Peyer's patch (tissue), 4 donors: ENCODE data around the gene PFN1.

Experiments
- CTCF ChIP-seq, 6 experiments: fragments of 450-650 bp in 4 of 6; fragments of 200-600 bp in 2 of 6; sonication (generic) in 1 of 6; IDR thresholded peaks; one replicate each; pipeline ENCODE4 v1.5.1; 2017 to 2019; ENCODE audit warnings: antibody characterized with exemption in 6 of 6, mild to moderate bottlenecking in 3 of 6, moderate library complexity in 1 of 6
- POLR2A ChIP-seq, 2 donors: fragments of 450-650 bp; IDR thresholded peaks; one replicate each; pipeline ENCODE4 v1.5.1; 2017; ENCODE audit warnings: antibody characterized with exemption in 2 of 2, mild to moderate bottlenecking in 2 of 2, moderate library complexity in 2 of 2

DNA sequence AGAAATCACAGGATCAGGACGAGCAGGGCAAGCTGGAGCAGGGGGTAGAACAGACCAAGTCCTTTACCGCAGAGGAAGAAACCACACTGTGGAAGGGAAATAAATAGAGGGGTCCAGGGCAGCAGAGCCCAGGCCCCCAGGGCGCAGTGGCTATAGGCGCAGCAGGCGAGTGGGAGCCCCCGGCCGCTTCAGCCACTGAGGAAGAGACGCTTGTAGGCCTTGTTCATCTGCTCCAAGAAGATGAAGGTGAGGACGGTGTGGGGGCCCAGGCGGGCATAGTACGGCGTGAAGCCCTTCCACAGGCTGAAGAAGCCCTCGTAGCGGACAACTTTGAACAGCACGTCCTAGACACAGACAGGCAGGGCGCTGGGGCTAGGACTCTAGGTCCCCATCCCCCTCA, 10.8 kb downstream of the PFN1 start:
- no peak for TF ChIP-seq CTCF (IDR thresholded peaks at IDR 0.05)
- TF ChIP-seq POLR2A (IDR thresholded peaks at IDR 0.05), result no peak
